ENCODE measurements around the gene LIMS1.

DNA sequence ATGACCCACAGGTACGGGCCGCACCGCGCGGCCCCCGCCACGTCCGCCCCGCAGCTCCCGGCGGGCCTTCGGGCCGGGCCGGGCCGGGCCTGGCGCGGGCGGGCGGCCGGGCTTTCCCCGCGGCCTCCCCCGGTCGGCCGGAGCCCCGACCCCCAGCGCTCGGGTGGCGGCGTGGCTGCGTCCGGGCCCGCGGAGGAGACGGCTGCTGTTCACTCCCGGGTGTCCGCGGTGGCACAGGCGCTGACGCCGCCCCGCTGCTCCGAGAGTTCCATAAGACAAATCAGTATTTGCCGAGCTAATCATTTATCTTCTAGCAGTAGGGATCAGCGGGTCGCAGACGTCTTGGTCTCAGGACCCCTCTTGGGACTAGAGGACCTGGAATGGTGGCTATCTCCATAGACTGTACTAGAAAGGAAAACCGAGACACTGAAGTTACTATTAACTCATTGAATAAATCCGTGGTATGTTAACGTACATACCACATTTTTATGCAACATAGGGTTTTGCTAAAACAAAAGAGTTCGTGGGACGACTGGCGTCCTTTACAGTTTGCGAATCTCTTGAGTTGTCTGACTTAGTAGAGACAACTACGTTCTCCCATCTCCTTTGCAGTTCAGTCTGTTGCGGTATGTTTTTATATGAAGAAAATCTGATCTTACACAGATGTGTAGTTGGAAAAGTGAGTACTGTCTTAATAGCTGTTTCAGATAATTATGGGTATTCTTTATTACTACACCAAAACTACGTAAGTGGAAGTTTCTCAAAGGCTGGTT is 500 bp downstream of the LIMS1 start:
- TF ChIP-seq, protein P1, sequence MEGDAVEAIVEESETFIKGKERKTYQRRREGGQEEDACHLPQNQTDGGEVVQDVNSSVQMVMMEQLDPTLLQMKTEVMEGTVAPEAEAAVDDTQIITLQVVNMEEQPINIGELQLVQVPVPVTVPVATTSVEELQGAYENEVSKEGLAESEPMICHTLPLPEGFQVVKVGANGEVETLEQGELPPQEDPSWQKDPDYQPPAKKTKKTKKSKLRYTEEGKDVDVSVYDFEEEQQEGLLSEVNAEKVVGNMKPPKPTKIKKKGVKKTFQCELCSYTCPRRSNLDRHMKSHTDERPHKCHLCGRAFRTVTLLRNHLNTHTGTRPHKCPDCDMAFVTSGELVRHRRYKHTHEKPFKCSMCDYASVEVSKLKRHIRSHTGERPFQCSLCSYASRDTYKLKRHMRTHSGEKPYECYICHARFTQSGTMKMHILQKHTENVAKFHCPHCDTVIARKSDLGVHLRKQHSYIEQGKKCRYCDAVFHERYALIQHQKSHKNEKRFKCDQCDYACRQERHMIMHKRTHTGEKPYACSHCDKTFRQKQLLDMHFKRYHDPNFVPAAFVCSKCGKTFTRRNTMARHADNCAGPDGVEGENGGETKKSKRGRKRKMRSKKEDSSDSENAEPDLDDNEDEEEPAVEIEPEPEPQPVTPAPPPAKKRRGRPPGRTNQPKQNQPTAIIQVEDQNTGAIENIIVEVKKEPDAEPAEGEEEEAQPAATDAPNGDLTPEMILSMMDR (tag by site-specific recombination; IDR thresholded peaks at IDR 0.05) = no peak
- TF ChIP-seq KLF8 (tag by site-specific recombination; IDR thresholded peaks at IDR 0.05) (no peak), ZNF600 (tag by site-specific recombination; IDR thresholded peaks at IDR 0.05) (no peak)
- TF ChIP-seq, protein P2, sequence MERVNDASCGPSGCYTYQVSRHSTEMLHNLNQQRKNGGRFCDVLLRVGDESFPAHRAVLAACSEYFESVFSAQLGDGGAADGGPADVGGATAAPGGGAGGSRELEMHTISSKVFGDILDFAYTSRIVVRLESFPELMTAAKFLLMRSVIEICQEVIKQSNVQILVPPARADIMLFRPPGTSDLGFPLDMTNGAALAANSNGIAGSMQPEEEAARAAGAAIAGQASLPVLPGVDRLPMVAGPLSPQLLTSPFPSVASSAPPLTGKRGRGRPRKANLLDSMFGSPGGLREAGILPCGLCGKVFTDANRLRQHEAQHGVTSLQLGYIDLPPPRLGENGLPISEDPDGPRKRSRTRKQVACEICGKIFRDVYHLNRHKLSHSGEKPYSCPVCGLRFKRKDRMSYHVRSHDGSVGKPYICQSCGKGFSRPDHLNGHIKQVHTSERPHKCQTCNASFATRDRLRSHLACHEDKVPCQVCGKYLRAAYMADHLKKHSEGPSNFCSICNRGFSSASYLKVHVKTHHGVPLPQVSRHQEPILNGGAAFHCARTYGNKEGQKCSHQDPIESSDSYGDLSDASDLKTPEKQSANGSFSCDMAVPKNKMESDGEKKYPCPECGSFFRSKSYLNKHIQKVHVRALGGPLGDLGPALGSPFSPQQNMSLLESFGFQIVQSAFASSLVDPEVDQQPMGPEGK (tag by site-specific recombination; IDR thresholded peaks at IDR 0.05) = no peak
- TF ChIP-seq, protein P3, sequence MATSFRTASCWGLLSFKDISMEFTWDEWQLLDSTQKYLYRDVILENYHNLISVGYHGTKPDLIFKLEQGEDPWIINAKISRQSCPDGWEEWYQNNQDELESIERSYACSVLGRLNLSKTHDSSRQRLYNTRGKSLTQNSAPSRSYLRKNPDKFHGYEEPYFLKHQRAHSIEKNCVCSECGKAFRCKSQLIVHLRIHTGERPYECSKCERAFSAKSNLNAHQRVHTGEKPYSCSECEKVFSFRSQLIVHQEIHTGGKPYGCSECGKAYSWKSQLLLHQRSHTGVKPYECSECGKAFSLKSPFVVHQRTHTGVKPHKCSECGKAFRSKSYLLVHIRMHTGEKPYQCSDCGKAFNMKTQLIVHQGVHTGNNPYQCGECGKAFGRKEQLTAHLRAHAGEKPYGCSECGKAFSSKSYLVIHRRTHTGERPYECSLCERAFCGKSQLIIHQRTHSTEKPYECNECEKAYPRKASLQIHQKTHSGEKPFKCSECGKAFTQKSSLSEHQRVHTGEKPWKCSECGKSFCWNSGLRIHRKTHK (tag by site-specific recombination; IDR thresholded peaks at IDR 0.05) = no peak
